H1 (cell line): ENCODE measurements around the gene AP1S3. TPM values are rescaled to one million over a fixed set of nuclear protein-coding genes. Genes with fewer than 3 reads are reported as not detected.
A peak's percentile ranks its signal among the peaks of the same experiment; 100 is the strongest.

Source experiments
- CTCF ChIA-PET: fragments of 300-600 bp; sonication (Branson Sonifier 250); formaldehyde crosslinking; loops from one replicate; lab custom pipeline; 2021; ENCODE audit not compliant: partially characterized antibody; lab: Charles Lee
- POLR2A ChIA-PET: fragments of 300-600 bp; sonication (Branson Sonifier 250); formaldehyde crosslinking; loops from one replicate; lab custom pipeline; 2021; ENCODE audit warnings: inconsistent platforms; ENCODE audit not compliant: partially characterized antibody; lab: Charles Lee
- DNase-seq, 2 experiments: peaks; one replicate each; pipeline versions ENCODE4 v3.0.0 to v3.0.0-alpha.2; 2010 to 2022; ENCODE audit warnings: low spot score in 2 of 2, low read depth in 1 of 2, mixed read lengths in 1 of 2
- FAIRE-seq: peaks from 2 replicates; lab custom pipeline; 2011; peaks lifted over from hg19 to GRCh38; lab: Jason Lieb, UNC
- H2AFZ ChIP-seq: 2 replicates; pipeline ENCODE4 v1.8.1; 2012; ENCODE audit warnings: low read length, inconsistent platforms
- H2AK5ac ChIP-seq: 2 replicates; pipeline ENCODE4 v1.6.1; 2013; ENCODE audit warnings: low read depth, low read length
- H2BK120ac ChIP-seq: replicated peaks from 2 replicates; pipeline ENCODE3; 2013; ENCODE audit warnings: low read depth, low read length, inconsistent platforms
- H2BK12ac ChIP-seq: 2 replicates; pipeline ENCODE4 v1.6.1; 2013; ENCODE audit warnings: low read depth, low read length
- H2BK15ac ChIP-seq: 2 replicates; pipeline ENCODE4 v1.6.1; 2013; ENCODE audit warnings: low read length
- H2BK20ac ChIP-seq: 2 replicates; pipeline ENCODE4 v1.6.1; 2013; ENCODE audit warnings: low read length
- H2BK5ac ChIP-seq: 2 replicates; pipeline ENCODE4 v1.6.1; 2013; ENCODE audit warnings: low read depth, low read length
- H3K14ac ChIP-seq: 2 replicates; pipeline ENCODE4 v1.6.1; 2013; ENCODE audit warnings: inconsistent platforms; ENCODE audit not compliant: insufficient read length
- H3K18ac ChIP-seq: 2 replicates; pipeline ENCODE4 v1.6.1; 2013; ENCODE audit warnings: low read length; ENCODE audit errors: extremely low read depth
- H3K23ac ChIP-seq: 2 replicates; pipeline ENCODE4 v1.6.1; 2013; ENCODE audit warnings: inconsistent platforms; ENCODE audit not compliant: insufficient read length
- H3K23me2 ChIP-seq: 2 replicates; pipeline ENCODE4 v1.6.1; 2013; ENCODE audit warnings: low read depth, low read length
- H3K27ac ChIP-seq: 2 replicates; pipeline ENCODE4 v1.6.1; 2011; ENCODE audit warnings: low read depth, low read length, inconsistent platforms
- H3K27me3 ChIP-seq, 4 experiments: replicated peaks in 1 of 4; 1 replicate in 1 of 4; 2 replicates in 3 of 4; pipeline versions ENCODE4 v1.6.1 to v1.8.1; 2011 to 2013; ENCODE audit warnings: low read length in 3 of 4, mild to moderate bottlenecking in 3 of 4, inconsistent platforms in 2 of 4, mixed read lengths in 2 of 4, moderate library complexity in 1 of 4; ENCODE audit not compliant: control insufficient read depth in 3 of 4, insufficient read depth in 3 of 4; ENCODE audit errors: extremely low read depth in 1 of 4
- H3K36me3 ChIP-seq, 4 experiments: 2 replicates each; pipeline versions ENCODE4 v1.6.1 to v1.8.1; 2011 to 2013; ENCODE audit warnings: mild to moderate bottlenecking in 4 of 4, low read length in 3 of 4, moderate library complexity in 2 of 4, control low read depth in 1 of 4, inconsistent platforms in 1 of 4; ENCODE audit not compliant: insufficient read depth in 4 of 4, control insufficient read depth in 2 of 4
- H3K4ac ChIP-seq: replicated peaks from 2 replicates; pipeline ENCODE3; 2013; ENCODE audit warnings: low read length, low read depth, mixed read lengths, inconsistent platforms; ENCODE audit not compliant: insufficient read length
- H3K4me1 ChIP-seq, 4 experiments: replicated peaks in 1 of 4; 1 replicate in 1 of 4; 2 replicates in 3 of 4; pipeline versions ENCODE4 v1.6.1 to v1.8.1; 2011 to 2013; ENCODE audit warnings: low read length in 3 of 4, inconsistent platforms in 2 of 4, mixed read lengths in 1 of 4; ENCODE audit not compliant: insufficient read depth in 4 of 4, control insufficient read depth in 3 of 4
- H3K4me2 ChIP-seq, 2 experiments: 2 replicates each; pipeline versions ENCODE4 v1.6.1 to v1.8.1; 2011 to 2013; ENCODE audit warnings: low read depth in 2 of 2, low read length in 2 of 2, control low read depth in 1 of 2, inconsistent platforms in 1 of 2, mild to moderate bottlenecking in 1 of 2; ENCODE audit not compliant: insufficient read depth in 1 of 2
- H3K4me3 ChIP-seq, 4 experiments: fragments of 200-600, 300-600 bp in 1 of 4; sonication (generic), shearing (Covaris generic), sonication (Bioruptor Twin) in 1 of 4; 2 replicates each; pipeline versions ENCODE4 v1.5.1 to v1.8.1; 2011 to 2016; ENCODE audit warnings: low read length in 4 of 4, low read depth in 3 of 4, control low read depth in 2 of 4, inconsistent platforms in 2 of 4, mild to moderate bottlenecking in 2 of 4, mixed read lengths in 1 of 4, moderate library complexity in 1 of 4; ENCODE audit not compliant: insufficient read depth in 2 of 4; ENCODE audit errors: extremely low read depth in 1 of 4
- H3K56ac ChIP-seq: replicated peaks from 2 replicates; pipeline ENCODE3; 2013; ENCODE audit warnings: low read depth, mild to moderate bottlenecking, mixed read lengths, low read length, inconsistent platforms; ENCODE audit not compliant: insufficient read length
- H3K79me1 ChIP-seq: 2 replicates; pipeline ENCODE4 v1.6.1; 2013; ENCODE audit warnings: low read depth, low read length, control low read depth
- H3K79me2 ChIP-seq, 2 experiments: 2 replicates each; pipeline versions ENCODE4 v1.6.1 to v1.8.1; 2012 to 2013; ENCODE audit warnings: low read length in 2 of 2, mild to moderate bottlenecking in 2 of 2, inconsistent platforms in 1 of 2; ENCODE audit not compliant: insufficient read depth in 2 of 2, control insufficient read depth in 1 of 2
- H3K9ac ChIP-seq, 4 experiments: replicated peaks in 1 of 4; 1 replicate in 1 of 4; 2 replicates in 3 of 4; pipeline versions ENCODE4 v1.6.1 to v1.8.1; 2011 to 2013; ENCODE audit warnings: low read depth in 3 of 4, low read length in 3 of 4, control low read depth in 2 of 4, mild to moderate bottlenecking in 2 of 4, moderate library complexity in 2 of 4, inconsistent platforms in 1 of 4; ENCODE audit errors: extremely low read depth in 1 of 4
- H3K9me3 ChIP-seq, 2 experiments: 2 replicates each; pipeline versions ENCODE4 v1.6.1 to v1.8.1; 2012 to 2013; ENCODE audit warnings: mild to moderate bottlenecking in 2 of 2, moderate library complexity in 2 of 2, control low read depth in 1 of 2, inconsistent platforms in 1 of 2, low read depth in 1 of 2, low read length in 1 of 2, mixed read lengths in 1 of 2; ENCODE audit not compliant: insufficient read depth in 2 of 2
- H4K20me1 ChIP-seq, 2 experiments: replicated peaks in 1 of 2; 2 replicates each; pipeline versions ENCODE3 to v1.8.1; 2011 to 2013; ENCODE audit warnings: inconsistent platforms in 2 of 2, low read length in 2 of 2, mild to moderate bottlenecking in 1 of 2; ENCODE audit not compliant: insufficient read depth in 2 of 2, control insufficient read depth in 1 of 2
- H4K5ac ChIP-seq: 2 replicates; pipeline ENCODE4 v1.6.1; 2013; ENCODE audit warnings: low read length, low read depth, mixed read lengths, inconsistent platforms; ENCODE audit not compliant: insufficient read length
- H4K8ac ChIP-seq: 2 replicates; pipeline ENCODE4 v1.8.0; 2013; ENCODE audit warnings: mild to moderate bottlenecking, moderate library complexity, low read length, inconsistent platforms; ENCODE audit not compliant: insufficient read depth; ENCODE audit errors: extremely low read depth
- H4K91ac ChIP-seq: replicated peaks from 2 replicates; pipeline ENCODE3; 2013; ENCODE audit warnings: low read length, mixed read lengths, inconsistent platforms; ENCODE audit not compliant: insufficient read length
- ATF2 ChIP-seq: IDR thresholded peaks from 2 replicates; pipeline ENCODE4 v1.6.1; 2012; ENCODE audit warnings: low read length, inconsistent platforms
- GABPA ChIP-seq: IDR thresholded peaks from 2 replicates; pipeline ENCODE4 v1.6.1; 2011; ENCODE audit warnings: mild to moderate bottlenecking, low read length, moderate library complexity, borderline replicate concordance; ENCODE audit not compliant: insufficient read depth
- JUND ChIP-seq: IDR thresholded peaks from 2 replicates; pipeline ENCODE4 v1.6.1; 2011; ENCODE audit warnings: mild to moderate bottlenecking, improper control_type of control experiment, low read length
- KDM5A ChIP-seq: fragments of 200-600 bp; IDR thresholded peaks from 2 replicates; pipeline ENCODE4 v1.7.1; 2012; ENCODE audit warnings: mild to moderate bottlenecking, low read length, inconsistent platforms, mixed read lengths
- POLR2A ChIP-seq, 2 experiments: IDR thresholded peaks; 1 replicate in 1 of 2; 2 replicates in 1 of 2; pipeline ENCODE4 v1.6.1; 2011; ENCODE audit warnings: low read depth in 2 of 2, low read length in 2 of 2, mild to moderate bottlenecking in 2 of 2; ENCODE audit errors: control extremely low read depth in 1 of 2
- RXRA ChIP-seq: IDR thresholded peaks from 2 replicates; pipeline ENCODE4 v1.6.1; 2011; ENCODE audit warnings: low read depth, mild to moderate bottlenecking, low read length, moderate library complexity; ENCODE audit not compliant: insufficient read depth
- SP1 ChIP-seq: IDR thresholded peaks from 2 replicates; pipeline ENCODE4 v1.6.1; 2011; ENCODE audit warnings: low read depth, low read length
- SUZ12 ChIP-seq: fragments of 200-600 bp; sonication (generic); IDR thresholded peaks from 2 replicates; pipeline ENCODE4 v1.6.1; 2012; ENCODE audit warnings: mild to moderate bottlenecking, inconsistent platforms, low read length, moderate library complexity, mixed read lengths
- TAF1 ChIP-seq: IDR thresholded peaks from 2 replicates; pipeline ENCODE4 v1.6.1; 2011; ENCODE audit warnings: mild to moderate bottlenecking, low read depth, low read length
- TCF12 ChIP-seq: IDR thresholded peaks from 2 replicates; pipeline ENCODE4 v1.6.1; 2011; ENCODE audit warnings: low read depth, mild to moderate bottlenecking, low read length
- WGBS, 2 experiments: shearing (Covaris generic) in 1 of 2; methylation state at CpG; one replicate each; pipeline versions ENCODE4 v1.1.6 to v1.1.7; 2013 to 2015; ENCODE audit warnings: low lambda C conversion rate in 2 of 2, mixed read lengths in 2 of 2, inconsistent platforms in 1 of 2, low coverage in 1 of 2, missing lambda C conversion rate in 1 of 2; ENCODE audit not compliant: insufficient replicate concordance in 2 of 2, insufficient coverage in 1 of 2, insufficient read length in 1 of 2; ENCODE audit errors: extremely low coverage in 1 of 2, missing lambda C conversion rate in 1 of 2; 5-methylcytosine and 5-hydroxymethylcytosine counted together
- polyA plus RNA-seq, 7 experiments: library from polyadenylated mRNA; depleted of rRNA in 3 of 7; stranded (reverse) in 5 of 7; unstranded in 2 of 7; fragments of >200 nt in 5 of 7; fragments of 200-250 nt in 2 of 7; gene quantifications; 1 replicate in 5 of 7; 2 replicates in 1 of 7; 4 replicates in 1 of 7; pipeline versions ENCODE4 v1.2.1 to v1.2.3, GENCODE V29; 2011 to 2013; ENCODE audit warnings: missing spikeins in 2 of 7, mixed read lengths in 2 of 7
- total RNA-seq: library from RNA; stranded (reverse); fragmentation: NEBNext Ultra II Directional; extraction: Animal tissue kit (Norgen Biotek cat#: 25700); gene quantifications from 2 replicates; pipeline ENCODE4 v1.2.1, GENCODE V29; 2021
- TF ChIP-seq, protein P1 (sequence below): IDR thresholded peaks from 2 replicates; pipeline ENCODE4 v1.6.1; 2011; ENCODE audit warnings: low read depth, mild to moderate bottlenecking, low read length; ENCODE audit not compliant: insufficient read depth

Gene AP1S3
- total and polyA plus RNA-seq, 2 of the 8 experiments (the other 6 are each of a cell fraction or from before 2014, with no cell fraction given) = 3.9 to 20.2 TPM

DNA sequence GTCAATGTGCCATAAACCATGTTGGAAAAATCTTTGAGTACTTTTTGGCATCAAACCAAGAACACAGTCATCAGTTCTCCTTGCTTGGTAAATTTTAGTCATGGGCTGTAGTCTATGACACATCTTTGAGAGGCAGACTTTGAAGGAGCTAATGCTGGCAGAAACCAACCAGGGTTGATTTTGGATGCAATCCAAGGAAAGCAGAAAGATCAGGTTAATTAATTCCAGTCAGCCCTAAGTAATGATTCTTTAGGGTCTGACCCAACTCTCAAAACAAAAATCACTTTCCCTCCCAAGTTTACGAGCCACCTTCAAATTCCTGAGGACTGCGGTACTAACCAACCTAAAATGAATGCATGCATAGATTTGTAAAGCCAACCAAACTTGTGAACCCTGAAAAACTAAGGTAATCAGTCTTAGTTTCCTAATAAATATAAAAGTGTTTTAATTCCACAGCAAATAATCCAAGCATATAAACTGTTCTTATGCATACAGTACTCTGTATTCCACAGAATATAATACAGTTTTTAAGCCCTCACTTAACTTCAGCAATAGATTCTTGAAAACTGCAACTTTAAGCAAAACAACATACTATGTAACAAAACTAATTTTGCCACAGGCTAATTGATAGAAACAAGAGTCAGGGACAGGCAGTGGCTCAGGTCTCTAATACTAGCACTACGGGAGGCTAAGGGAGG, 22.0 kb downstream of the AP1S3 start:
- ChIA-PET POLR2A (no interaction called here), CTCF (no interaction called here)
- no peak overlapping the region for H2BK120ac ChIP-seq
- FAIRE-seq = no peak
- H3K79me1 ChIP-seq = no peaks in the 10 kb centered on the region
- H3K14ac ChIP-seq = no peak overlapping the region
- no peaks in the 10 kb centered on the region for H3K27me3 ChIP-seq
- H3K4me1 ChIP-seq = no peaks in the 10 kb centered on the region
- DNase-seq = peak in 1 of 2 experiments; percentile 13
- H4K20me1 ChIP-seq = no peaks in the 10 kb centered on the region
- no peak overlapping the region for H2BK15ac ChIP-seq
- H3K23me2 ChIP-seq = no peaks in the 10 kb centered on the region
- no peak overlapping the region for H2BK12ac ChIP-seq
- H2AK5ac ChIP-seq = no peak overlapping the region
- no peak overlapping the region for H2BK20ac ChIP-seq
- 96% methylated on average over 3 of the region's 3 CpGs; no CpG with 5 or more reads in 1 of the 2 experiments for WGBS, 2 experiments
- H2BK5ac ChIP-seq = no peak overlapping the region
- no peak overlapping the region for H3K4me3 ChIP-seq
- H3K18ac ChIP-seq = no peak overlapping the region
- H3K56ac ChIP-seq = no peak overlapping the region
- H4K5ac ChIP-seq = no peak overlapping the region
- H3K9ac ChIP-seq = no peak overlapping the region
- H3K4me2 ChIP-seq = no peak overlapping the region
- H3K27ac ChIP-seq = no peak overlapping the region
- peaks cover 0 to 44% of the 10 kb centered on the region in 2 experiments; a peak in 2 of 4 replicates for H3K79me2 ChIP-seq
- H3K36me3 ChIP-seq = no peaks in the 10 kb centered on the region
- no peak overlapping the region for H4K91ac ChIP-seq
- no peaks in the 10 kb centered on the region for H3K9me3 ChIP-seq
- H4K8ac ChIP-seq = no peak overlapping the region
- H3K4ac ChIP-seq = no peak overlapping the region
- H3K23ac ChIP-seq = no peak overlapping the region
- H2AFZ ChIP-seq = no peak overlapping the region
- TF ChIP-seq SP1 (no peak), POLR2A (IDR thresholded peaks at IDR 0.05; ENCODE audit: control extremely low read depth in 1 of 2, low read depth in 2 of 2, low read length in 2 of 2) (no peak), JUND (no peak), SUZ12 (no peak), RXRA (no peak), TCF12 (no peak), ATF2 (no peak), GABPA (no peak), KDM5A (no peak), TAF1 (no peak)
- TF ChIP-seq, protein P1, sequence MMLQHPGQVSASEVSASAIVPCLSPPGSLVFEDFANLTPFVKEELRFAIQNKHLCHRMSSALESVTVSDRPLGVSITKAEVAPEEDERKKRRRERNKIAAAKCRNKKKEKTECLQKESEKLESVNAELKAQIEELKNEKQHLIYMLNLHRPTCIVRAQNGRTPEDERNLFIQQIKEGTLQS = no peak
